GM18511 (cell line): ENCODE results near the gene IQCK.
"Not testable (repeated sequence)": the region's sequence is repeated elsewhere in the genome, so short reads cannot be mapped to it uniquely, and the experiment has no call there.

Source experiments
- ATAC-seq: cut with Tn5 transposase; IDR thresholded peaks from one replicate; pipeline ENCODE4 v1.9.1; 2021; ENCODE audit warnings: mild to moderate bottlenecking, moderate library complexity; ENCODE audit not compliant: unreplicated experiment

IQCK gene

GRCh38 chr16:19785081-19785480 lies 67.0 kb downstream of the IQCK start:
- no peak for ATAC-seq

GRCh38 chr16:19785512-19786130 lies 67.5 kb downstream of the IQCK start:
- no peak for ATAC-seq

- ATAC-seq = not testable (repeated sequence)
These were observed 83.3 kb downstream of the IQCK start for GRCh38 chr16:19801369-19801768.

GRCh38 chr16:19801824-19802223 lies 83.8 kb downstream of the IQCK start:
- not testable (repeated sequence) for ATAC-seq

- ATAC-seq = no peak
These were observed 84.5 kb downstream of the IQCK start for GRCh38 chr16:19802612-19803011.

GRCh38 chr16:19804538-19805323 lies 86.7 kb downstream of the IQCK start:
- no peak for ATAC-seq

- no peak for ATAC-seq
These were observed 87.5 kb downstream of the IQCK start for GRCh38 chr16:19805459-19806162.

GRCh38 chr16:19808061-19808641 lies 90.1 kb downstream of the IQCK start:
- peak; percentile 96 for ATAC-seq

GRCh38 chr16:19809121-19809635 lies 91.1 kb downstream of the IQCK start:
- no peak for ATAC-seq

- no peak for ATAC-seq
These were observed 91.6 kb downstream of the IQCK start for GRCh38 chr16:19809693-19810092.

- no peak for ATAC-seq
These were observed 93.0 kb downstream of the IQCK start for GRCh38 chr16:19810817-19811731.

GRCh38 chr16:19812986-19813385 lies 94.9 kb downstream of the IQCK start:
- ATAC-seq = no peak

GRCh38 chr16:19815418-19815817 lies 97.3 kb downstream of the IQCK start:
- no peak for ATAC-seq

GRCh38 chr16:19817122-19817521 lies 99.1 kb downstream of the IQCK start:
- no peak for ATAC-seq

GRCh38 chr16:19817875-19818274 lies 99.8 kb downstream of the IQCK start:
- no peak for ATAC-seq

- no peak for ATAC-seq
These were observed 104.5 kb downstream of the IQCK start for GRCh38 chr16:19822533-19822932.

GRCh38 chr16:19823322-19823721 lies 105.3 kb downstream of the IQCK start:
- no peak for ATAC-seq

GRCh38 chr16:19824216-19824615 lies 106.1 kb downstream of the IQCK start:
- ATAC-seq = no peak

GRCh38 chr16:19829844-19830692 lies 112.0 kb downstream of the IQCK start:
- no peak for ATAC-seq
